ENCODE data around the gene DHFR. TPM values are rescaled to one million over a fixed set of nuclear protein-coding genes. Genes with fewer than 3 reads are reported as not detected.

Gene DHFR
- total RNA-seq, 1 donor from 2014 or later: 10.5 TPM

DNA sequence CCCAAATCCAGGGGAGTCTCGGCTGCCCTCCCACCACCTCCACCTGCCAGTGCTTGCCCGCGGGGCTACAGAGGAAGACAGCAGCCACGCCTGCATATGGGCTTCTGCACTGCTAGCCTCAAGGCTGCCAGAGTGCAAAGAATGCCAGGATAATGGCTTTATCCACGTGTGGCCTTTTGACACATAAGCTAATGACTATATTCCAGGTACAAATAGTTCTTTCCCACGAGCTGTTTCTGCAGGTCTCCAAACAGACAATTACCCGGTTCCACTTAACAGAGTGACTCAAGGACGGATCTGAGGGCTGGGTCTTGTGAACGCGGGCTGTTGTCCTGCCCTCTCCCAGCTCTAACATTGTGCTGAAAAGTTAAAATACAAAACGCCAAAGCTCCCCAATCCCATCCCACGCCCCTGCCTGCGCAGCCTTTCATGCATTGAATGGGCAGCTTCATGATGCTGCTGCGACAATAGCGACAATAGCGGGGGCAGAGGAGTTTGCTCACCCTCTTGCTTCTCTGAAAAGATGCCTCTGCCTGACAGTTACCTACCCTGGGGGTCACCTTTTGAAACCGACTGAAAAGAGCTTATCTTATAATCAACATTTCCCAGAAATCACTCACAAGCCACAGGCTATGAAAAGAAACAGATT is 39.4 kb downstream of the DHFR start:
- H3K27me3 ChIP-seq (ENCODE audit: low read depth): no peaks in the 10 kb centered on the region
- ATAC-seq: no peak
- H3K36me3 ChIP-seq: no peaks in the 10 kb centered on the region
- intact Hi-C loops (cut with DNase I): no loop called here
- no peak overlapping the region for H3K4me3 ChIP-seq
- no peak overlapping the region for H3K27ac ChIP-seq
- DNase-seq: no peak
- no peak for TF ChIP-seq CTCF (IDR thresholded peaks at IDR 0.05)
- H3K4me1 ChIP-seq: no peaks in the 10 kb centered on the region
- H3K9me3 ChIP-seq: no peaks in the 10 kb centered on the region

- no peak for TF ChIP-seq CTCF (IDR thresholded peaks at IDR 0.05)
- no peak for ATAC-seq
- no peaks in the 10 kb centered on the region for H3K36me3 ChIP-seq
- no peaks in the 10 kb centered on the region for H3K9me3 ChIP-seq
- no peaks in the 10 kb centered on the region for H3K4me1 ChIP-seq
- H3K4me3 ChIP-seq: no peak overlapping the region
- H3K27me3 ChIP-seq (ENCODE audit: low read depth): no peaks in the 10 kb centered on the region
- no peak overlapping the region for H3K27ac ChIP-seq
- no peak for DNase-seq
- intact Hi-C loops (cut with DNase I): no loop called here
These were observed 45.1 kb downstream of the DHFR start for GRCh38 chr5:80609692-80610091.

DNA sequence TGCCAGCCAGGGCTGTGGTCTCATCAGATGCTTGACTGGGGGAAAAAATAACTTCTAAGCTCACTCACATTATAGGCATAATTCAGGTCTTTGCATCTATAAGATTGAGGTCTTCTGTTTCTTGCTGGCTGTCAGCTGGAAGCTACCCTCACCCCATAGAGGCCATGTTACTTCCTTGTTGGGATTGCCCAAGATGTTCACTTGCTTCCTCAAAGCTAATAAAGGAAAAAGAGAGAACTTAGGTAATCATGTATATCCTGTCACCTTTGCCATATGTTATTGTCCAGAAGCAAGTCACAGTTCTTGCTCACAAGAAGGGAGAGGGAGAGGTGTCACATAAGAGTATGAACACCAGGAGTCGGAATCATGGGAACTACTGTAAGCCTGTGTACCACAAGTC is 46.1 kb downstream of the DHFR start:
- no peak for TF ChIP-seq CTCF (IDR thresholded peaks at IDR 0.05)
- no peak overlapping the region for H3K27ac ChIP-seq
- no peak overlapping the region for H3K4me3 ChIP-seq
- no peaks in the 10 kb centered on the region for H3K36me3 ChIP-seq
- no peaks in the 10 kb centered on the region for H3K4me1 ChIP-seq
- DNase-seq: no peak
- peak; percentile 50 to 74 for ATAC-seq
- H3K27me3 ChIP-seq (ENCODE audit: low read depth): no peaks in the 10 kb centered on the region
- intact Hi-C loops (cut with DNase I): no loop called here
- H3K9me3 ChIP-seq: no peaks in the 10 kb centered on the region

DNA sequence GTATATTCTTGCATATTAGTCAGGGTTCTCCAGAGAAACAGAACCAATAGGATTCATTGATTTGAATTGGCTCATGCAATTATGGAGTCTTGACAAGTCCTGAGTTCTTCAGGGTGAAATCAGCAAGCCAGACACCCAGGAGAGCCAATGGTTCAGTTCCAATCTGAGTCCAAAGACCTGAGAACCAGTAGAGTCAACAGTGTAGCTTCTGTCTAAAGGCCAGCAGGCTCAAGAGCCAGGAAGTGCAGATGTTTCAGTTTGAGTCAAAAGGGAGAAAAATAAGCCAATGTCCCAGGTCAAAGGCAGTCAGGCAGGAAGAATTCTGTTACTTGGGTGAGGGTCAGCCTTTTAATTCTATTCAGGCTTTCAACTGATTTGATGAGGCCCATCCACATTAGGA is 47.0 kb downstream of the DHFR start:
- Histone ChIP-seq H3K36me3 (no peaks in the 10 kb centered on the region), H3K27ac (no peak overlapping the region), H3K4me1 (no peaks in the 10 kb centered on the region), H3K9me3 (no peaks in the 10 kb centered on the region), H3K27me3 (ENCODE audit: low read depth) (no peaks in the 10 kb centered on the region), H3K4me3 (no peak overlapping the region)
- intact Hi-C loops (cut with DNase I): no loop called here
- DNase-seq (no peak), ATAC-seq (no peak)
- no peak for TF ChIP-seq CTCF (IDR thresholded peaks at IDR 0.05)

GRCh38 chr5:80607343-80607742 is 47.4 kb downstream of the DHFR start:
- H3K4me1 ChIP-seq: no peaks in the 10 kb centered on the region
- ATAC-seq: no peak

More at GRCh38 chr5:80607343-80607742, 47.4 kb downstream of the DHFR start:
- Histone ChIP-seq H3K36me3 (no peaks in the 10 kb centered on the region), H3K27me3 (ENCODE audit: low read depth) (no peaks in the 10 kb centered on the region), H3K9me3 (no peaks in the 10 kb centered on the region), H3K27ac (no peak overlapping the region), H3K4me3 (no peak overlapping the region)
- no peak for TF ChIP-seq CTCF (IDR thresholded peaks at IDR 0.05)
- intact Hi-C loops (cut with DNase I): no loop called here
- DNase-seq: no peak

Measured in lower lobe of right lung (tissue), 2 donors.